GM21825 (cell line): ENCODE data around the gene NPB.

Source experiments
- ATAC-seq: cut with Tn5 transposase; IDR thresholded peaks from one replicate; pipeline ENCODE4 v1.9.1; 2021; ENCODE audit warnings: mild to moderate bottlenecking, moderate library complexity; ENCODE audit not compliant: unreplicated experiment

NPB gene

DNA sequence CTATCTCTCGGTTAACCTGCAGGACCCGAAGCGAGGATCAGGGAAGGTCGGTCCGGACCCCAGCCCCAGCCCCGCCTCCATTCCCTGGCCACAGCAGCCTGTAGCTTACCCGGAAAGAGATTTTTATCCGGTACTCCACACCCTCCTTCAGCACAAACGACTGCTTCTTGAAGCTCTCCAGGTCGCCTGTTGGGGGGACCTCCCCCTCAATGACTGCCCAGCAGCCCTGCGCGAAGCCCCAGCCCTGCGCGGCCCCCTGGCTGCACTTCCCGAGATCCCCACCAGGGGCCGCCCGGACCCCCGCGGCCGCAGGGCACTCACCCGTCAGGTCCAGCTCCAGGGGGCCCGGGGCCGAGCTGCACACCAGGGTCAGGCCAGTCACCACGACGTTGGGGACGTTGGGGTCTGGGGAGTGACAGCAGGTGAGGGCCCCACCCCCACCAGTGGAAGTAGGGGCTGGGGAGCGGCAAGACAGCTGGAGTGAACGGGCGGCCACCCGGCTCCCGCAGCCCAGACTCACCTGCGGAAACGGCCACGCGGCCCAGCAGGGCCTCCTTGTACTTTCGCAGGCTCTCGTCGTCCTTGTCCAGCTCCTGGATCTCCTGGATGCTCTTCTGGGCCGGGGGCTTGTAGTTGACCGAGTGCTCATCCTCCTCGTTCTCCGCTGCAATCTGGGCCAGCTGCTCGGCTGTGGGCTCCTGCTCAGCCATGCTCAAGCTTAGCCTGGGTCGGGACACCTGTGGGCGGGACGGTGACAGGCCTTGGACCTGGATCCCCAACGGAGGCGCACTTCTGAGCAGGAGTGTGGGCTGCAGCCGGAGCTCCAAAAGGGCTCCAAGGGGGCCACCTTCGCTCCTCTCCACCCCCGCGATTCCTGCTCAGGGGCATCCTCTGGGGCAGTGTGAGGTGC, 32.6 kb upstream of the NPB start:
- peak; percentile 2 for ATAC-seq

DNA sequence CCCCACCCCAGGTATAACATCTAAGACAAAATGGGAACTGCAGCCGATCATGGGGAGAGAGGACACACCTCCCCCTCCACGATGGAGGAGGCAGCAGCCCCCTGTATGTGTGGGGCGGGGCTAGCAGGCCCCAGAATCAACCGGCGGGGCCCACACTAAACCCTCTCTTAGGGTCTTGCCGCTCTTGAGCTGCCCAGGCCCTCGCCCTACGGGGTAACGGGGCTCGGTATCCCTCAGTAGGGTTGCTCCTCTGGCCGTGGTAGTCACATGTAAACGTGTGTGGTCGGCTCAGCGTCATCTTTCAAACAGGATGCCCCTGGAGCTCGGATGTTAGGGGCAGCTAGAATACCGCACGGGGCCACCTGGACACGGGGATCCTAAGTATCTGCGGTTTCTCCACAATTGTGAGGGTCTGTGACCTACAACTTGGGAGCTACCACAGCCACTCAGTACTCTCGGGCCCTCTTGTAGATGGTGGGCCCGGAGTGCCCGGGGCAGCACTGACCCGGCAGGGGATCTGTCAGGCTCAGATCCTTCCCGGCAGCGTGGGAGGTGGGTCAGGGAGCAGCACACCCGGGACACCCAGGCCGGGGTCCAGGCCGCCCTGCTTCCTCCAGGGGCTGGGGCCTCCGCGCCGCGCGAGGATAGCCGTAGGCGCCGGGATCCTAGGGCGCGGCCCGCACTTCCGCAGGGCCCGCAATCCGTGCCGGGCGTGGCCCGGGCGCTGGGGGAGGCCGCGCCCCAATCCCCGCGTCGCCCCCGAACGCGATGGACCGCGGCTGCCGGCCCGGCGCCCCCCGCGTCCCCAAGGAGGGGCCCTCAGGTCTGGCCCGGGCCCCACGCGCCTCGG, 31.7 kb upstream of the NPB start:
- ATAC-seq = peak; percentile 11

DNA sequence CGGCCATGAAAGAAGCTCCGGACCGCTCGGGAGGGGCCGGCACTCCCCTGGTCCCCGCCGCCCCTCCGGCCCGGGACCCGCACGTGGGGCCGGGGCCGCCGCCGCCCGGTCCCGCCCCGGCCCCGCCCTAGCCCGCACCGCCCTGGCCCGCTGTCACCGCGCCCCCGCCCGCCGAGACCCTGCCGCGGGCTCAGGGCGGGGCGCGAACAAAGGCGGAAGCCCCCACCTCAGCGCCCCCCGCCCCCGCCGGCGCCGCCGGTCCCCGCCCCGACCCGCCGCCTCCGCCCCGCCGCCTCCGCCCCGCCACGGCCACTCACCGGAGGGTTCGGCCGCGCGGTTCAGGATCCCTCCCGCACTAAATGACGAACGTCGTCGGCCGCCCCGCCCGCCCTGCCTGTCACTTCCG, 31.1 kb upstream of the NPB start, which contains the start of gene ARHGDIA:
Gene ARHGDIA, minus strand, starts transcription at position 357 of the 406 bp plus-strand sequence. CDS start 1,407 bp downstream, outside the sequence.
- peak; percentile 35 for ATAC-seq

DNA sequence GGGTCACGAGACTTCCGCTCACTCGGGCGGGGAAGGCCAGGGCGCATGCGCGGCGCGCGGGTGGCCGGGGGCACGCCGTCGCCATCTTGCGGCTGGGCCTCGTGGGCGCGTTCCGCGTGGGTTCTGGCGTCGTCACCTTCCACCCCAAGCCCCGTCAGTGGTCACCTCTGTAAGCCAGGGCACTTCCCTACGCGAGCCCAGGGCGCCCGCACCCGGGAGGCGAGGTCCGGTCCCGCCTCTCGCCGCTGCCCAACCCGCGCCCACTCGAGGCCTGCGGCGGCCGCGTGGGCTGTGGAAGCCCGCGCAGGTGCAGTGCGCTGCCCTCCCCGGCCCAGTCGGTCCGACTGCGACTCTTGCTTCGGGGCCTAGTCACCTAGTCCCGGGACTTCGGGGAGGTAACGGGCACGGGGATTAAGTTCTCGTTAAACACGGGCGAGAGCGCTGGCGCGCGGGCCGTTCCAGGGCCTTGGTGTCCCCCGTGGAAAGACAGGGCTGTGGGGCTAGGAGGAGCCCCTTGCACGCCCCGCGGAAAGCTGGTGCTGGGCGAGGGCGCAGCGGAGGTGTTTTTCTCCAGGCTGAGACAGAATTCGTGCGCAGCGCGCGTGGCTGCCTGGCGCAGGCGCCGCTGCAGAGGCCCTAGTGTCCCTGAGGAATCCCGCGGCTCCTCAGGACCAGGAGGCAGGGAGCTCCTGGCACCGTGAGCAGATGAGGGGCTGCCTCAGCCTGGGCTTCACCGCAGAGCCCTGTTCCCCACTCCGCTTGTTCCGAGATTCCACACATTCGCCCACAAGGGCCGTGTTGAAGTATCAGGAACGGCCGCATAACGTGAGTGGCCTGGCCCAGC, 30.4 kb upstream of the NPB start:
- ATAC-seq = peak; percentile 16

DNA sequence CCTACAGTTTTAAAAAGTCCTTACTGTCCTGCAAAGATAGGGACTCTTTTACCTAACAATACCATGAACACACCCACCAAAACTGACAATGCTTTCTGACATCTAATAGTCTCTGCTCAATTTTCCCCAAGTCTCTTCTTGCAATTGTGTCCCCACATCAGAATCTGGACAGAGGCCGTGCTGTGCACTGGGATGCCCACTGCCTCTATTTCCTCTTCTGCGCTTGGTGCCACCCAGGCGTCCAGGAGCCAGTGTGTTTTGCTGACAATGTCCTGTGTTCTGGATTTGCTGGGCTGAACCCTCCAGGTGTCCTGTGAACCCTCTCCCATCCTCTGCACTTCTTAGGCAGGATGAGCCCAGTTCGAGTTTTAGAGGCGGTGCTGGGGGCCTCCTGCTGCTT, 24.5 kb upstream of the NPB start:
- no peak for ATAC-seq

DNA sequence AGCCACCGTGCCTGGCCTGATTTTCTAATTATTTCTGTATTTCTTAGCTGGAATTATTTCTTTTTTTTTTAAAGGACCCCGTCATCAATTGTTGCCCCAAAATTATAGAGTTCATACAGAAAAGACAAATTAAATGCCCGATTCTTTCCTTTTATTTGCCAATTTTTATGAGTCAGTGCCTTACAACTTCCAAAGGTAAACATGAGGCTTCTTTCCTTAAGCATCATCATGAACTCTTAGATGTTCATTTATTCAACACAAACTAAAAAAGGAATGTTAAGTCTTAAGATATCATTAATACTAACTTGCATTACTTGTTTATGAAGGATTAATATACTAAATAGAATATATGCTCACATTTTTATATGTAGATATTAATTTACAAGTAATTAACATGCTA, 23.7 kb upstream of the NPB start:
- ATAC-seq = no peak

DNA sequence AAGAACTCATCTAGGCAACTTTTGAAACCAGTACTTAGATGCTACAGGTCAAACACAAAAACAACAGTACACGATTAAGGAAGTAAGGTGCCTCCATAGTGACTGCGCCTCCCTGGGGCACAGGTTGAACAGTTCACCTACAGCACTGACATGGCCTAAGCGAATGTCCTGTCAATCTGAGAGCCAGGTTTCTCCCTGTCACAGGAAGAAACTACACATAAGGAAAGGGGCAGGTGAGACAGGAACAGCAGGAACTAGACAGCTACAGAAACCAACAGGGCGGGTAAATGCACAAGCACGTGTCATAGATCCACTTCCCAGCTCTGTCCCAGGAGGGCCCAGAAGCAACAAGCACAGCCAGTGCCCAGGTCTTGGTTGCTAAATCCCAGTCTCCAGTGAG, 22.9 kb upstream of the NPB start:
- no peak for ATAC-seq

DNA sequence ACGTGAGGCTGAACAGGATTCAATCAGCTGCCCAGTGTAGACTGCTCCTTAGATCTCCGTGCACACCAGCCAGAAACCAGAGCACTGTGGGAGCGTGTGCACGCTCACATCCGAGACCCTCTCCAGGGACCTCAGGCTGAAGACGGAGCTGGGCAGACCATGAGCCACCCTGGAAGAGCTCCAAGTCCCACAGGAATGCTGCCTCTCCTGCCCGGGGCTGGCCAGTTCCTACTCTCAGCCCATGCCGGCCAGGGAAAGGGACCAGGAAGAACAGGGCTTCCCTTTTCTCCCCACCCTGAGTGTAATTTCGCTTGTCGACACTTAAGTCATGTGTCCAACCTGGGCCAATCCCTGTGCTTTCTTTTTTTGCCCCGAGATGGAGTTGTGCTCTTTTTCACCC, 17.5 kb upstream of the NPB start:
- ATAC-seq = no peak

DNA sequence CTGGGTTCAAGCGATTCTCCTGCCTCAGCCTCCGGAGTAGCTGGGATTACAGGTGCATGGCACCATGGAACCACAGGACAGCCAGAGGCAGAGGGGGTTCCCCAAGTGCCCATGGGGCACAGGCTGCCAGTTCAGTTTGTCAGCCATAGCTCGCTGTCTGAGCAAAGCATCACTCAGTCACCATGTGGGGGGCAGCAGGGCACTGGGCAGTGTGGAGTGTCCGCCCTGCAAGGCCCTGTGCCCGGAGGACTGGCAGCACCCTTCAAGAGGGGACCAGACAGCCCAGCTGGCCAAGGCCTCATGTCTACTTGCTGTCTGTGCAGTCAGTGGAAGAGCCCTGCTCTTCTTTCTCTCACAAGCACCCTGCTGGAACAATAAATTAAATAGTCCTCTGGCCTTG, 17.1 kb upstream of the NPB start:
- ATAC-seq = no peak

DNA sequence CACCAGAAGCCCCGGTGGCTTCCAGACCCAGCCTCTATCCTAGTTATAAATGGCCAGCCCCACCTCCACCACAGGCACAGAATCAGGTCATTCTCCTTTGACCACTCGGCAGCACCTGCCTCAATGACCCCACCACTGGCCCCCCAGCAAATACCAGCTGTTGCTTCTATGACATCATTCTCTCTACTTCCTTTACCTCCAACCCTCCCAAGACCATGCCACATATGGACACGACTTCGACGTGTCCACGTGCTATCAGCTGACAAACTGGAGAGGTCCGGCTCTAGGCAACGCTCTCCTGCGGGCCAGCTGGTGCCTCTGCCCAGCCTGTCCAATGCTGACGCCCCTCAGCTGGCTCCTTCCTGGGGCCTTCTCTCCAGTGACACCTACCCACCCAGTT, 16.6 kb upstream of the NPB start:
- ATAC-seq = no peak

DNA sequence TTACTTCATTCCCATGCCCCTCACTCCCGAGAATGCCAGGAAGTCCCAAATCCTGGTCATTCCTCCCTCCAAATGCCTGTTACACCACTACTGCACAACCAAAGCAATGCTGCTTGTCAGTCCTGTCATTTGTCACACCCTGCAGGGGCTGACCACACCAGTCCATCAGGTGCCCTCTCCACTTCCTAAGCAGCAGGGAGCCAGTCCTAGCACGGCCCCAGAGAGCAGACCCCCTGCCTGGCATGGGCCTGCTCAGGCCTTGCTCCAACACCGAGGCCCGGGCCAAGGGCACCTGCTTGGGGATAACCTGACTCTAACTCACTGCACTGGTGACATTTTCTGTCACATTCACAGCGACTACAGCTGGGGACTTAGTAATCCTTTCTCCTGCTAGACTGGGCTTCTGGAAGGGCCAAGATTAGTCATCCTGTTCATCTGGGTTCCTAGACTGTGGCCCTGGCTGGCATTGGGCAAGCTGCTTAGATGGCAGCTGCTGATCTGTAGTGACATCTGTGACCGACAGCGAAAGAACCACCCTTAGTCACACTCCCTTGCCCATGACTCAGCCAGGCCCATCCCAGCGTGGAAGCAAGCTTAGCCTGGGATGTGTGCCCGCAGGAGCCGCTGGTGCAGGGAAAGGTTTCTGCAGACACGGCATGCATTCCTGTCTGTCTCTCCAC, 16.0 kb upstream of the NPB start:
- no peak for ATAC-seq

DNA sequence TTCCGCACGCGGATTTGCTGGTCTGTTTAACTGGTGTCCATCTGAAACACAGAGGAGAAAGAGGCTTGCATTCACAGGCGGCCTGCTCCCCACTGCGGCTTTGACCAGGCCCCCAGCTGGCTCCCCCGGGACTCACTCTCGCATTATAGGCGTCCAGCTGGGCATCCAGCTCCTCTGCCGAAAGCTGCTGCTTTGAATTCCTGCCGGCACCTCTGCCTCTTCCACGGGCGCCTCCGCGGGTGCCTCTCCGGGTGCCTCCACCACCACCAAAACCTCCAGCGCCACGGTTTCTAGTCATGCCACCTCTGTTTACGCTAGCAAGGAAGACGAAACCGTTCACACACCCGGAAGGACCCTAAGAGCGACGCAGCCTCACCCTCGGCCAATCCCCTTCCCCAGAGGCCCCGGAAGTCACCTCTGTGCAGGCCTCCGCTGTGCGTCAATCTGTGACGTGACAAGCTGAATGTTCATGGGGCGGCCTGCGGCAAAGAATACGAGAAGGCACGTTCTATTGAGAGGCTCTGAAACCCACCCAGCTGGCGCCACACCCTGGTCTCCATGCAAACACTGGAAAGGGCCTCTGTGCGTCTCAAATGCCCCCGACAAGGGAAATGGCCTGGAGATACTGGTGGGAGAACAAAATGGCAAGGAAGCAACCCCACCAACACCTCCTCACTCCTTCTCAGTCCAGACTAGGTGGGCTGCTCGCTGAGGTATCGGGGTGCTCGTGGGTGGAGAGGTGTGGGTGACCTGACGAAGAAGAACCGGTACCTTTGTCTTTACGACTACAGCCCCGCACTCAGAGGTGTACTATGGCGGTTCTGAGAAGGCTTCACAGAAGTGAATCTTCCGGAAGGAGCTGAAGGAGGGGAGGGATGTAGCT, 13.7 kb upstream of the NPB start:
- ATAC-seq = no peak

DNA sequence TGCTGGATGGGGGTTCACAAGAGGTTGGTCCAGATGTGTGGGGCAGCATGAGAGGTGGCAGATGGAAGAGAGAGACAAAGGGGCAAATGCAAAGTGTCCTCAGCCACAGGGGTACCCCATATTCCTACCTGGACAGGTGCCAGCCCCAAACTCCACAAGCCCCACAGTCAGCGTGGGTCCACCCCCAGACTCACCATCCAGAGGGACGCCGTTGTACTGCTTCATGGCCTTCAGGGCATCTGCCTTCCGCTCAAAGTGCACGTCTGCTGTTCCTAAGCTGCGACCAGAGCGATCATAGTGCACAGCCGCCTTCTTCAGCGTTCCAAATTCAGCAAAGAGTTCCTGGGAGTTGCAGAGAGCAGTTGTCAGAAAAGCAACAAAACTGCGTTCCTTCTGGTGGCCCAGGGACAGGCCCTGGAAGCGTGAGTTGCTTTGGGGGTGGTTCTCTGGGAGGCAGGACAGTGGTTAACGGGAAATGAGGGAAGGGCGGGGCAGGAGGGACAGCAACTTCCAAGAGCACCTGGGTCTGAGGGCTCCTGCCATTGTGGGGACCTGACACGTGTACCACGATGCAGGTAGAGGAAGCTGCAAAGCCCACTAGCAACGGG, 12.9 kb upstream of the NPB start:
- ATAC-seq = no peak

DNA sequence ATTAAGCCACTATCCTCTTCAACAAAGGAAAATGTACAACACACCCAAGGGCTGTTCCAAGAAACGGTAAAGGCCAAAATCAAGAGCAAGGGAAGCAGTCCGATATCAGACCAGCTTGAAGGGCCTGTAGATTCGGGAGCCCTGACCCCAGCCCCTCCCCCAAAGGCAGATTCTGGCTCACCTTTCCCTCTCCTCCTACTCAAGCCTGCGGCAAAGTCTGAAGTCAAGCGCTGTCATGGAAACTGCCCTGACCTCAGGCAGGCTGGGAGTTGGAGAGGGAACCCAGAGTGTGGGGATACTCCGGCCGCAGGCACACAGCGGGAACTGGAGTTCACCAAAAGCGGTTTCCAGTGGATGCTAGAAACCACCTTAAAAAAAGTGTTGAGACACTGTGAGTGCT, 12.4 kb upstream of the NPB start:
- no peak for ATAC-seq

DNA sequence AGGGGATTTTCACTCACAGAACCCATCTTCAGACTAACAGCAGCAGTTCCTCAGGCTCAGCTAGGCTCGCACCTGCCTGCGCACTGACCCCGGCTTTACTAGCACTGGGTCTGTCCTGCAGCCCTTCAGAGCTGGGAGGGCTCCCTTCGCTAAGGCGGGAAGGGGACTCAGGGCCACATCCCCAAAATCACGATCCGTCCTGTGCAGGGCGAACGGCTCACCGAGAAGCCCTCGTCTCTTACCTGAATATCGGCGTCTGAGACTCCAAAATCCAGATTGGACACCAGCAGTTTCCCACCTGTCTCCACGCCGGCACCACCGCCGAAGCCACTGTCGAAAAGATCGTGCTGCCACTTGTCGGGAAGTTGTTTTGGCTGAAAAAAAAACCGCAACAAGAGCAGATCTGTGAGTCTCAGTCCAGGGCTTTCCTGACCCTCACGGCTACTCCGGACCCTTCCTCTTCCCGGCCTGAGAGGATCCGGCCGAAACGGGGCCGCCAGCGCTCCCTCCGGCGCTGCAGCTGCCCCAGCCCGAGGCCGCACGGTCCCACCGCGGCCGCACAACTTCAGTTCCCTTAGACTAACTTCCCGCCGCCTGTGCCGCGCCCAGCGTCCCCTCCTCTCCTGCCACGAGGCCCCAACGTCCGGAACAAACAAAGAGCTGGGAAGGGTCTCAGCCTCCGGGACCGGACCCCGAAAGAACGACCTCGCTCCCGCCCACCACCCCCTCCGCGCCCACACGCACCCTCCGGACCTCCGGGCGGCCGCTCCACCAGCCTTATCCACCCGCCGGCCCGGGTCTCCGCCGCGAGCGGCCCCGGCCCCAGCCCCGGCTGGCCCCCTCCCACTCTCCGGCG, 11.4 kb upstream of the NPB start:
- ATAC-seq = no peak

DNA sequence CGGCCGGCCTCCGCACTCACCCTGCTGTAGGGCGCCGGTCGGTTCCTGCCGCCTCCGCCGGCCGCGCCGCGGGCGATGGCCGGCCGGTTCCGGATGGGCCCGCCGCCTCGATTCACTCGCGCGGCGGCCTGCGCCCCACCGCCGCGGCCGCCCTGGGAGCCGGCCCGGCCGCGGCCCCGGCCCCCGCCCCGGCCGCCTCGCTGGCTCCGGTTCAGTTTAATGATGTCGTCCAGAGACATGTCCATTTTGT, 10.8 kb upstream of the NPB start:
- ATAC-seq = no peak

DNA sequence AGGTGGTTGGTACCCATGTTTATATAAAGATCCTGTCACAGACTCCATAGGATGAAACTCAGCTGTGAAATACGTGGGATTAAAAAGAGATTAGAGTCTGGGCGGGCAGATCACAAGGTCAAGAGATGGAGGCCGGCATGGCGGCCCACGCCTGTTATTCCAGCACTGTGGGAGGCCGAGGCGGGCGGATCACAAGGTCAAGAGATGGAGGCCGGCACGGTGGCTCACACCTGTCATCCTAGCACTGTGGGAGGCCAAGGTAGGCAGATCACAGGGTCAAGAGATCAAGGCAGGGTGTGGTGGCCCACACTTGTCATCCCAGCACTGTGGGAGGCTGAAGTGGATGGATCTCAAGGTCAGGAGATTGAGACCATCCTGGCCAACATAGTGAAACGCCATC, 6.6 kb upstream of the NPB start:
- no peak for ATAC-seq
